ENCODE measurements around the gene AFDN.

Gene AFDN

DNA sequence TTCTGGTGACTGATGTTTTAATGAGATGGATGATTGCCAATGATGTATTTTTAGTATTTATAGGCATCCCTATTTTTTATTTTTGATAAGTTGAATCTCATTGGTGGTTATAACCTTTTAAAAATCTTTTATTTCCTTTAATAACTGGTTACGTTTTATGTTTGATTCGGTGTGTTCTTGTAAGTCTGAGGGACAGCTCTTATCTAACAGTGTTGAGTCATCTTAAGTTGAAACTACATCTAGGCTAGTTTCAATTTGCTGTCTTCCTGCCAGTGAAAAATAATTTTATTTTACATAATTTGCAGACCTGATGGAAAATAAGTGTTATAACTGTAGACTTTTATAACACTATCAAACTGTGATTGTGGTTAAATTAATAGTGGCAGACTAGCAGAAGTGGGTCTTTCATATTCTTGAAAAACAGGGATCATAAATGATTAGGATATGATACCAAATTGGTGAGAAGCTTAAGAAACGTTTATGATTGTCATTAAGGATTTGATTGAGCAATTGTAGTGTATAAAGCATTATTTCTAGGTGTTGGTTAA is 4.6 kb downstream of the AFDN start:
- Histone ChIP-seq H3K4me1 (peaks cover 0 to 9% (median 8%) of the 10 kb centered on the region in 4 donors), H3K4me3 (no peak overlapping the region), H3K36me3 (no peaks in the 10 kb centered on the region), H3K9me3 (no peaks in the 10 kb centered on the region), H3K27ac (no peak overlapping the region), H3K27me3 (no peaks in the 10 kb centered on the region)
- TF ChIP-seq, protein P1, sequence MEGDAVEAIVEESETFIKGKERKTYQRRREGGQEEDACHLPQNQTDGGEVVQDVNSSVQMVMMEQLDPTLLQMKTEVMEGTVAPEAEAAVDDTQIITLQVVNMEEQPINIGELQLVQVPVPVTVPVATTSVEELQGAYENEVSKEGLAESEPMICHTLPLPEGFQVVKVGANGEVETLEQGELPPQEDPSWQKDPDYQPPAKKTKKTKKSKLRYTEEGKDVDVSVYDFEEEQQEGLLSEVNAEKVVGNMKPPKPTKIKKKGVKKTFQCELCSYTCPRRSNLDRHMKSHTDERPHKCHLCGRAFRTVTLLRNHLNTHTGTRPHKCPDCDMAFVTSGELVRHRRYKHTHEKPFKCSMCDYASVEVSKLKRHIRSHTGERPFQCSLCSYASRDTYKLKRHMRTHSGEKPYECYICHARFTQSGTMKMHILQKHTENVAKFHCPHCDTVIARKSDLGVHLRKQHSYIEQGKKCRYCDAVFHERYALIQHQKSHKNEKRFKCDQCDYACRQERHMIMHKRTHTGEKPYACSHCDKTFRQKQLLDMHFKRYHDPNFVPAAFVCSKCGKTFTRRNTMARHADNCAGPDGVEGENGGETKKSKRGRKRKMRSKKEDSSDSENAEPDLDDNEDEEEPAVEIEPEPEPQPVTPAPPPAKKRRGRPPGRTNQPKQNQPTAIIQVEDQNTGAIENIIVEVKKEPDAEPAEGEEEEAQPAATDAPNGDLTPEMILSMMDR (IDR thresholded peaks at IDR 0.05) = no peak
- no peak for DNase-seq
- intact Hi-C loops (cut with DNase I; ENCODE audit: low total_unique reads) = no loop called here

DNA sequence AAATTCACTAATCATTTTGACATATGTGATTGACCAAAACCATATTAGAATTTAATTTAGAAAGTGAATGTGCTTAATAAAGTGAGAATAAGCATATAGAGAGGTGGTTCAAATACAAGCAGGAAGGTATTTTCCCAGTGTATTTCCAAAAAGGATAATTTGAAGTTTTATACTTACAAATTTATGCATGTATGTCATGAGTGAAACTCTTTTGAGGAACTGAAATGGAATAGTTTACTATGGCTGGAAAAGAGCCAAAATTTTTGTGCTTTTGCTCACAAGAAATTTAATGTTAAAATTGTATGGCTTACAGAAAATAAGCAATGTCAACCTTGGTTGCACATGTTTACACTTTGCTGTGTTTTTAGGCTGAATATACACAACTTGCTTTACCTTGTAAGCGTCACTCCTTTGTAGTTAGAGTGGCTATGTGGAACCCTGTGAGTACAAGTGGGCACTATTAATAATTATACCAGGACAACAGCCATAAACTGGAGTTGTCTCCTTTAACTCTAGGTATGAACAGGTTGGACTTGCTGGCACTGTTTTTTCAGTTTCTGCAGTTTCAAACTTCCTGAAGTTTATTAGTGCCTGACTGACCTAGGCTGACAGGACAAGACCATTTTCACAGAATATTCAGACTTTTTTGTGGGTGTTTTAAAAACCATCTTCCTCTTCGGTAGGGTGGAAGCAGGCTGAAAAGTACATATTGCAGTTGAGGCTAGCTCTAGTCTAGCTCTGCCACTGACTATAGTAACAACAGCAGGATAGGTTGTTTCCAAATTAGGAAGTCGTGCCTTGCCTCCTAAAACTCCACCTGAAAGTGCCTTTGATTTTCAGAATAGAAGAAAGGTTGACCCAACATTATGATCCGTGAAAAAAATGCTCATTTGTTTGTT is 6.0 kb downstream of the AFDN start:
- intact Hi-C loops (cut with DNase I; ENCODE audit: low total_unique reads) = no loop called here
- TF ChIP-seq, protein P1 (IDR thresholded peaks at IDR 0.05) = no peak
- no peak for DNase-seq
- Histone ChIP-seq H3K4me1 (peaks cover 0 to 9% (median 6%) of the 10 kb centered on the region in 4 donors), H3K9me3 (no peaks in the 10 kb centered on the region), H3K27me3 (no peaks in the 10 kb centered on the region), H3K27ac (no peak overlapping the region), H3K4me3 (no peak overlapping the region), H3K36me3 (no peaks in the 10 kb centered on the region)

DNA sequence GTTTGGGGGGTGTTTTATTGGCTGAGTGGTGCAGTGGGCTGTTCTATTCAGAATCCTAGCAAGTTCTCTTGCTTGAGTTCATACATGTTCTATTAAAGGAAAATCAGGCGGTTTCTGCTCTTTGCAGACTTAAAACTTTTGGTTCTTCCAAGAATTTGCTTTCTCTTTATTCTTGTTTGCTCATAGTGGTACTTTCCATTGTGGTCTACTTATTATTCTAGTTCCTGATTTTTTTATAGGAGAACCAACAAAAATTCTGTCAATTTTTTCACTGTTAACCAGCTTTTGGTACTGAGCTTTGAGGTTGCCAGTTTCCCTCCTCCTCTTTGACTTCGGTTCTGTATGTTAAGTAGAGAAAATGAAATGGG is 6.7 kb downstream of the AFDN start:
- no peak overlapping the region for H3K4me3 ChIP-seq
- TF ChIP-seq, protein P1 (IDR thresholded peaks at IDR 0.05) = no peak
- H3K27me3 ChIP-seq = no peaks in the 10 kb centered on the region
- H3K9me3 ChIP-seq = no peaks in the 10 kb centered on the region
- no peak overlapping the region for H3K27ac ChIP-seq
- no peak for DNase-seq
- H3K4me1 ChIP-seq = peaks cover 0 to 3% (median 2%) of the 10 kb centered on the region in 4 donors
- intact Hi-C loops (cut with DNase I; ENCODE audit: low total_unique reads) = no loop called here
- no peaks in the 10 kb centered on the region for H3K36me3 ChIP-seq

DNA sequence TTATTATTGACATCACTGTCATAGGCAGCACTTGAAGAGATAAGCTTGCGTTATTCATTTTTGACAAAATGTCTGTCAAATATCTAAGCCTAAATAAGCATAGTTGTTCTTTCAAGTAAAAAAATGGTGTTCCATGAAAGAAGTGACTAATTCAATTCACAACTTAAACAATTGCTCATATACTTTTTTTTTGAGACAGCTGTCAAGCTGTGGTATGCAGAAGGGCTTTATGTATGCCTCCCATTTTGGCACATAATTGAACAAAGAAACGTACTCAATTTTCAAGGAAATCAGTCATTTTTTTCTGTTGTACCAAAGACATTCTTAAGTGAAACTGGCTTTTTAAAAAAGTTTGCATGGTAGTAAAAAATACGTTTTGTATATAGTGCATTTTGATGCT is 8.5 kb downstream of the AFDN start:
- H3K9me3 ChIP-seq = no peaks in the 10 kb centered on the region
- DNase-seq = no peak
- H3K4me3 ChIP-seq = no peak overlapping the region
- H3K27ac ChIP-seq = no peak overlapping the region
- peaks cover 0 to 3% (median 2%) of the 10 kb centered on the region in 4 donors for H3K4me1 ChIP-seq
- intact Hi-C loops (cut with DNase I; ENCODE audit: low total_unique reads) = no loop called here
- H3K27me3 ChIP-seq = no peaks in the 10 kb centered on the region
- H3K36me3 ChIP-seq = no peaks in the 10 kb centered on the region
- TF ChIP-seq, protein P1 (IDR thresholded peaks at IDR 0.05) = no peak

DNA sequence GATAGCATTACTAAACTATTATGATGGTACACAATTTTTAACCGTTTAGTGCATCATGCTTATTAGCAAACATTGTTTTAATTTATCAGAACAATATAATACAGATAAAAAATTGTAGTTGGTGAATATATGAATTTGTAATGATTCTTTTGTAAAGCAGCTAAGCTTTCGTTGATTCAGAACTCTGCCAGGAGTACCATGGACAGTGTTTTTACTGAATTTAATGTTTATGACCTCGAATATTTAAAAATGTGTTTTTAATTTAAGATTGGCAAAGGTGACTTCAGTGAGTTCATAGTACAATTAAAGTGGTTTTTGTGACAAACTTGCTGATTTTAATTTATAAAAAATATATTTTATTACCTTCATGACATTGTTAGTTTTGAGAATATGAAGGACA is 10.0 kb downstream of the AFDN start:
- Histone ChIP-seq H3K27me3 (no peaks in the 10 kb centered on the region), H3K9me3 (no peaks in the 10 kb centered on the region), H3K27ac (no peak overlapping the region), H3K4me3 (no peak overlapping the region), H3K4me1 (peaks cover 0 to 3% (median 2%) of the 10 kb centered on the region in 4 donors), H3K36me3 (no peaks in the 10 kb centered on the region)
- intact Hi-C loops (cut with DNase I; ENCODE audit: low total_unique reads) = no loop called here
- DNase-seq = no peak
- TF ChIP-seq, protein P1 (IDR thresholded peaks at IDR 0.05) = no peak
